K562 (cell line): ENCODE measurements around the gene CDKN2AIP. TPM values are rescaled to one million over a fixed set of nuclear protein-coding genes. Genes with fewer than 3 reads are reported as not detected.

Experiments used
- BCOR ChIP-seq: fragments of 450-650 bp; IDR thresholded peaks from 2 replicates; pipeline ENCODE4 v1.6.1; 2016
- ELK1 ChIP-seq: sonication (generic); formaldehyde crosslinking; IDR thresholded peaks from 2 replicates; pipeline ENCODE4 v1.8.1; 2022; ENCODE audit warnings: missing genetic modification reagents
- FOXJ2 ChIP-seq: fragments of 200-800 bp; sonication (Bioruptor generic); IDR thresholded peaks from 2 replicates; pipeline ENCODE4 v1.6.1; 2016; ENCODE audit warnings: missing genetic modification characterization, missing compliant biosample characterization
- FUS ChIP-seq: fragments of 200-400 bp; formaldehyde crosslinking; optimal IDR thresholded peaks from 2 replicates; pipeline ENCODE3; 2017; ENCODE audit warnings: low read depth, low read length
- HSF4 ChIP-seq: fragments of 250-450 bp; sonication (Bioruptor Pico); IDR thresholded peaks from 2 replicates; pipeline ENCODE4 v2.1.2; 2022; ENCODE audit warnings: mild to moderate bottlenecking, moderate library complexity, borderline replicate concordance
- PHF20 ChIP-seq: fragments of 450-650 bp; IDR thresholded peaks from 2 replicates; pipeline ENCODE4 v1.6.1; 2018; ENCODE audit not compliant: partially characterized antibody
- ZBTB1 ChIP-seq: sonication (generic); formaldehyde crosslinking; IDR thresholded peaks from 2 replicates; pipeline ENCODE4 v1.8.1; 2023; ENCODE audit warnings: missing genetic modification reagents, low read depth, mild to moderate bottlenecking, borderline replicate concordance
- ZBTB26 ChIP-seq: fragments of 450-650 bp; formaldehyde crosslinking; IDR thresholded peaks from 2 replicates; pipeline ENCODE4 v1.4.0; 2022; ENCODE audit warnings: missing genetic modification characterization
- ZNF274 ChIP-seq: IDR thresholded peaks from 2 replicates; pipeline ENCODE4 v1.6.1; 2011; ENCODE audit warnings: low read depth, mild to moderate bottlenecking, low read length, moderate library complexity, borderline replicate concordance
- ZNF551 ChIP-seq: fragments of 250-450 bp; sonication (Bioruptor Pico); IDR thresholded peaks from 2 replicates; pipeline ENCODE4 v1.5.0; 2021; ENCODE audit warnings: mild to moderate bottlenecking, moderate library complexity
- ZNF766 ChIP-seq: fragments of 200-800 bp; sonication (Bioruptor generic); conservative IDR thresholded peaks from 2 replicates; pipeline ENCODE4 v1.6.1; 2016; ENCODE audit warnings: missing genetic modification characterization, missing compliant biosample characterization
- polyA plus RNA-seq, 8 experiments: library from polyadenylated mRNA; depleted of rRNA in 4 of 8; stranded (reverse) in 5 of 8; unstranded in 3 of 8; fragments of >200 nt; fragmentation: Nextera tagmentation in 2 of 8; fragmentation: Illumina TruSeq in 1 of 8; extraction: Ambion mirVana in 2 of 8; extraction: Trizol in 1 of 8; gene quantifications; 2 replicates each; pipeline versions ENCODE4 v1.2.1 to v1.2.3, GENCODE V29; 2011 to 2014; ENCODE audit warnings: inconsistent platforms in 1 of 8, missing spikeins in 1 of 8
- total RNA-seq, 7 experiments: library from RNA; depleted of rRNA in 6 of 7; stranded (reverse); fragments of >200 nt in 6 of 7; fragmentation: Illumina TruSeq in 2 of 7; extraction: Trizol in 2 of 7; gene quantifications; 2 replicates each; pipeline versions ENCODE4 v1.2.1 to v1.2.3, GENCODE V29; 2011 to 2021; ENCODE audit warnings: low replicate concordance in 1 of 7
- TF ChIP-seq, protein P1 (sequence below): fragments of 450-650 bp; IDR thresholded peaks from 2 replicates; pipeline ENCODE4 v1.6.1; 2016; ENCODE audit warnings: mild to moderate bottlenecking, moderate library complexity

The CDKN2AIP gene
- total and polyA plus RNA-seq, 9 of the 15 experiments (the other 6 are each of a cell fraction or from before 2014, with no cell fraction given), result 5.9 to 22.0 (median 19.7) TPM

GRCh38 chr4:183471946-183472708, 27.7 kb downstream of the CDKN2AIP start (continued):
- TF ChIP-seq, protein P1, sequence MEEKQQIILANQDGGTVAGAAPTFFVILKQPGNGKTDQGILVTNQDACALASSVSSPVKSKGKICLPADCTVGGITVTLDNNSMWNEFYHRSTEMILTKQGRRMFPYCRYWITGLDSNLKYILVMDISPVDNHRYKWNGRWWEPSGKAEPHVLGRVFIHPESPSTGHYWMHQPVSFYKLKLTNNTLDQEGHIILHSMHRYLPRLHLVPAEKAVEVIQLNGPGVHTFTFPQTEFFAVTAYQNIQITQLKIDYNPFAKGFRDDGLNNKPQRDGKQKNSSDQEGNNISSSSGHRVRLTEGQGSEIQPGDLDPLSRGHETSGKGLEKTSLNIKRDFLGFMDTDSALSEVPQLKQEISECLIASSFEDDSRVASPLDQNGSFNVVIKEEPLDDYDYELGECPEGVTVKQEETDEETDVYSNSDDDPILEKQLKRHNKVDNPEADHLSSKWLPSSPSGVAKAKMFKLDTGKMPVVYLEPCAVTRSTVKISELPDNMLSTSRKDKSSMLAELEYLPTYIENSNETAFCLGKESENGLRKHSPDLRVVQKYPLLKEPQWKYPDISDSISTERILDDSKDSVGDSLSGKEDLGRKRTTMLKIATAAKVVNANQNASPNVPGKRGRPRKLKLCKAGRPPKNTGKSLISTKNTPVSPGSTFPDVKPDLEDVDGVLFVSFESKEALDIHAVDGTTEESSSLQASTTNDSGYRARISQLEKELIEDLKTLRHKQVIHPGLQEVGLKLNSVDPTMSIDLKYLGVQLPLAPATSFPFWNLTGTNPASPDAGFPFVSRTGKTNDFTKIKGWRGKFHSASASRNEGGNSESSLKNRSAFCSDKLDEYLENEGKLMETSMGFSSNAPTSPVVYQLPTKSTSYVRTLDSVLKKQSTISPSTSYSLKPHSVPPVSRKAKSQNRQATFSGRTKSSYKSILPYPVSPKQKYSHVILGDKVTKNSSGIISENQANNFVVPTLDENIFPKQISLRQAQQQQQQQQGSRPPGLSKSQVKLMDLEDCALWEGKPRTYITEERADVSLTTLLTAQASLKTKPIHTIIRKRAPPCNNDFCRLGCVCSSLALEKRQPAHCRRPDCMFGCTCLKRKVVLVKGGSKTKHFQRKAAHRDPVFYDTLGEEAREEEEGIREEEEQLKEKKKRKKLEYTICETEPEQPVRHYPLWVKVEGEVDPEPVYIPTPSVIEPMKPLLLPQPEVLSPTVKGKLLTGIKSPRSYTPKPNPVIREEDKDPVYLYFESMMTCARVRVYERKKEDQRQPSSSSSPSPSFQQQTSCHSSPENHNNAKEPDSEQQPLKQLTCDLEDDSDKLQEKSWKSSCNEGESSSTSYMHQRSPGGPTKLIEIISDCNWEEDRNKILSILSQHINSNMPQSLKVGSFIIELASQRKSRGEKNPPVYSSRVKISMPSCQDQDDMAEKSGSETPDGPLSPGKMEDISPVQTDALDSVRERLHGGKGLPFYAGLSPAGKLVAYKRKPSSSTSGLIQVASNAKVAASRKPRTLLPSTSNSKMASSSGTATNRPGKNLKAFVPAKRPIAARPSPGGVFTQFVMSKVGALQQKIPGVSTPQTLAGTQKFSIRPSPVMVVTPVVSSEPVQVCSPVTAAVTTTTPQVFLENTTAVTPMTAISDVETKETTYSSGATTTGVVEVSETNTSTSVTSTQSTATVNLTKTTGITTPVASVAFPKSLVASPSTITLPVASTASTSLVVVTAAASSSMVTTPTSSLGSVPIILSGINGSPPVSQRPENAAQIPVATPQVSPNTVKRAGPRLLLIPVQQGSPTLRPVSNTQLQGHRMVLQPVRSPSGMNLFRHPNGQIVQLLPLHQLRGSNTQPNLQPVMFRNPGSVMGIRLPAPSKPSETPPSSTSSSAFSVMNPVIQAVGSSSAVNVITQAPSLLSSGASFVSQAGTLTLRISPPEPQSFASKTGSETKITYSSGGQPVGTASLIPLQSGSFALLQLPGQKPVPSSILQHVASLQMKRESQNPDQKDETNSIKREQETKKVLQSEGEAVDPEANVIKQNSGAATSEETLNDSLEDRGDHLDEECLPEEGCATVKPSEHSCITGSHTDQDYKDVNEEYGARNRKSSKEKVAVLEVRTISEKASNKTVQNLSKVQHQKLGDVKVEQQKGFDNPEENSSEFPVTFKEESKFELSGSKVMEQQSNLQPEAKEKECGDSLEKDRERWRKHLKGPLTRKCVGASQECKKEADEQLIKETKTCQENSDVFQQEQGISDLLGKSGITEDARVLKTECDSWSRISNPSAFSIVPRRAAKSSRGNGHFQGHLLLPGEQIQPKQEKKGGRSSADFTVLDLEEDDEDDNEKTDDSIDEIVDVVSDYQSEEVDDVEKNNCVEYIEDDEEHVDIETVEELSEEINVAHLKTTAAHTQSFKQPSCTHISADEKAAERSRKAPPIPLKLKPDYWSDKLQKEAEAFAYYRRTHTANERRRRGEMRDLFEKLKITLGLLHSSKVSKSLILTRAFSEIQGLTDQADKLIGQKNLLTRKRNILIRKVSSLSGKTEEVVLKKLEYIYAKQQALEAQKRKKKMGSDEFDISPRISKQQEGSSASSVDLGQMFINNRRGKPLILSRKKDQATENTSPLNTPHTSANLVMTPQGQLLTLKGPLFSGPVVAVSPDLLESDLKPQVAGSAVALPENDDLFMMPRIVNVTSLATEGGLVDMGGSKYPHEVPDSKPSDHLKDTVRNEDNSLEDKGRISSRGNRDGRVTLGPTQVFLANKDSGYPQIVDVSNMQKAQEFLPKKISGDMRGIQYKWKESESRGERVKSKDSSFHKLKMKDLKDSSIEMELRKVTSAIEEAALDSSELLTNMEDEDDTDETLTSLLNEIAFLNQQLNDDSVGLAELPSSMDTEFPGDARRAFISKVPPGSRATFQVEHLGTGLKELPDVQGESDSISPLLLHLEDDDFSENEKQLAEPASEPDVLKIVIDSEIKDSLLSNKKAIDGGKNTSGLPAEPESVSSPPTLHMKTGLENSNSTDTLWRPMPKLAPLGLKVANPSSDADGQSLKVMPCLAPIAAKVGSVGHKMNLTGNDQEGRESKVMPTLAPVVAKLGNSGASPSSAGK, result no peak
- TF ChIP-seq ZNF274 (no peak), FUS (no peak), ELK1 (no peak), ZBTB26 (CRISPR knock-in tag) (no peak), ZNF551 (CRISPR knock-in tag) (no peak), HSF4 (no peak), ZBTB1 (no peak), FOXJ2 (tag) (0 out of 2 replicates have a peak, but pooled peaks have one; percentile 32), BCOR (no peak), PHF20 (no peak), ZNF766 (CRISPR knock-in tag) (no peak)
